Immature natural killer cell (primary cell): Measurements from ENCODE around the gene TEX9. TPM values are rescaled to one million over a fixed set of nuclear protein-coding genes. Genes with fewer than 3 reads are reported as not detected.

ENCODE experiments used
- DNase-seq, 3 donors: peaks; one replicate each; pipeline ENCODE4 v3.0.0; 2022; ENCODE audit warnings: mixed read lengths in 1 of 3
- H3K27ac Mint-ChIP-seq, 6 donors: one replicate each; pipeline ENCODE4 v1.8.0; 2020; ENCODE audit warnings: mixed read lengths in 6 of 6, mild to moderate bottlenecking in 5 of 6, inconsistent platforms in 4 of 6, moderate library complexity in 3 of 6
- H3K27me3 Mint-ChIP-seq, 3 donors: one replicate each; pipeline ENCODE4 v1.8.0; 2020 to 2021; ENCODE audit warnings: low read depth in 3 of 3, mild to moderate bottlenecking in 3 of 3, mixed read lengths in 3 of 3, moderate library complexity in 3 of 3, inconsistent platforms in 1 of 3
- H3K36me3 Mint-ChIP-seq, 3 donors: one replicate each; pipeline ENCODE4 v1.8.0; 2020; ENCODE audit warnings: mixed read lengths in 3 of 3, inconsistent platforms in 2 of 3, mild to moderate bottlenecking in 2 of 3
- H3K4me1 Mint-ChIP-seq, 2 donors: one replicate each; pipeline ENCODE4 v1.8.0; 2020; ENCODE audit warnings: inconsistent platforms in 2 of 2, mild to moderate bottlenecking in 2 of 2, mixed read lengths in 2 of 2, moderate library complexity in 1 of 2
- H3K4me3 Mint-ChIP-seq, 5 donors: one replicate each; pipeline ENCODE4 v1.8.0; 2020; ENCODE audit warnings: mild to moderate bottlenecking in 5 of 5, mixed read lengths in 5 of 5, inconsistent platforms in 3 of 5, moderate library complexity in 3 of 5
- H3K9me3 Mint-ChIP-seq, 6 donors: one replicate each; pipeline ENCODE4 v1.8.0; 2020; ENCODE audit warnings: mild to moderate bottlenecking in 6 of 6, mixed read lengths in 6 of 6, inconsistent platforms in 4 of 6, moderate library complexity in 3 of 6
- polyA plus RNA-seq, 3 donors: library from polyadenylated mRNA; unstranded; fragments of 300-500 nt; fragmentation: Illumina TruSeq; gene quantifications; one replicate each; pipeline ENCODE4 v1.2.3, GENCODE V29; 2021

Gene TEX9
- polyA plus RNA-seq, 3 donors from 2014 or later, result 0.53 TPM; not detected in 2

GRCh38 chr15:56432304-56432703, 67.1 kb downstream of the TEX9 start:
- Mint-ChIP-seq H3K27me3 (peaks cover 0 to 5% (median 2%) of the 10 kb centered on the region in 3 donors), H3K36me3 (no peaks in the 10 kb centered on the region), H3K9me3 (no peaks in the 10 kb centered on the region), H3K4me1 (no peaks in the 10 kb centered on the region), H3K4me3 (no peak overlapping the region), H3K27ac (no peak overlapping the region)
- no peak for DNase-seq

DNA sequence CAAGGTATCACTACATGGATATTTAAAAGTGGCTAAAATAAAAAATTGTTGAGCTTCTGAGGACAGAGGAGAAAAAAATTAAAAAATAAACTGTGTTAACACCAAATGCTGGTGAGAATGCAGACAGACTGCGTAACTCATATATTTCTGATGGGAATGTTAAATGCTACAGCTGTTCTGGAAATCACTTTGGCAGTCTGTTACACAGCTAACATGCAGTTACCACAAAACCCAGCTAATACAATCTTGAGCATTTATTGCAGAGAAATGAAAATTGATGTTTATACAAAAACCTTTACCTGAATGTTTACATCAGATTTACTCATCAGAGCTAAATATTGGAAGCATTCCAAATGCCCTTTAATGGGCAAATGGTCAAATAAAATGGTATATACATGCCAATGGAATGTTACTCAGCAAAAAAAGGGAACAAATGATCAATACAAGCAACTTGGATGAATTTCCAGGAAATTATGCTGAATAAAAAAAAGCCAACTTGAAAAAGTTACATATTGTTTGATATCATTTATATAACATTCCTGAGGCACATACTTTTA, 75.1 kb downstream of the TEX9 start:
- Mint-ChIP-seq H3K36me3 (no peaks in the 10 kb centered on the region), H3K27ac (no peak overlapping the region), H3K27me3 (peaks cover 0 to 3% (median 0%) of the 10 kb centered on the region in 3 donors), H3K4me1 (no peaks in the 10 kb centered on the region), H3K9me3 (no peaks in the 10 kb centered on the region), H3K4me3 (no peak overlapping the region)
- DNase-seq, result no peak

GRCh38 chr15:56442354-56442753, 77.1 kb downstream of the TEX9 start:
- Mint-ChIP-seq H3K4me1 (no peaks in the 10 kb centered on the region), H3K36me3 (no peaks in the 10 kb centered on the region), H3K27ac (no peak overlapping the region), H3K27me3 (peaks cover 0 to 1% (median 0%) of the 10 kb centered on the region in 3 donors), H3K9me3 (no peaks in the 10 kb centered on the region), H3K4me3 (no peak overlapping the region)
- DNase-seq, result no peak

DNA sequence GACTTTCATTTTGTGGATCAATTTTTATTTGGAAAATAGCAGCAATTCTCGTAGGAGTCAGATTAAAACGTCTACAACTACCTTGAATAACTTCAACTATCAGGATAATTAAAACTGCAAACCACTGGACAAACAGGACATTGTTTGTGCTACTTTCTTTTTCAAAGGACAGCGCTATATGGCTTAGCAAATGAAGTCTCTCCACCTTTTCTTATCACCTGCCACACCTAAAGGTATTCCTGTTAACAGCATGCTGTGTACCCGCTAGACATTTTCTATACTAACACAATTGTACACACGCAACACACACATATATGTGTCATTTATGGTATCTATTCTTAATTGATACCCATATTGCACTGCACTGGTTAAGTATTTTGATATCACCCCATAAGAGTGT, 80.5 kb downstream of the TEX9 start:
- H3K36me3 Mint-ChIP-seq, result no peaks in the 10 kb centered on the region
- H3K4me1 Mint-ChIP-seq, result no peaks in the 10 kb centered on the region
- no peaks in the 10 kb centered on the region for H3K27me3 Mint-ChIP-seq
- H3K4me3 Mint-ChIP-seq, result no peak overlapping the region
- H3K27ac Mint-ChIP-seq, result no peak overlapping the region
- DNase-seq, result no peak
- no peaks in the 10 kb centered on the region for H3K9me3 Mint-ChIP-seq

GRCh38 chr15:56454836-56455235, 89.6 kb downstream of the TEX9 start:
- peaks cover 0 to 6% (median 3%) of the 10 kb centered on the region in 3 donors for H3K27me3 Mint-ChIP-seq
- no peaks in the 10 kb centered on the region for H3K9me3 Mint-ChIP-seq
- DNase-seq, result no peak
- H3K27ac Mint-ChIP-seq, result no peak overlapping the region
- H3K4me1 Mint-ChIP-seq, result no peaks in the 10 kb centered on the region
- no peak overlapping the region for H3K4me3 Mint-ChIP-seq
- no peaks in the 10 kb centered on the region for H3K36me3 Mint-ChIP-seq

GRCh38 chr15:56456229-56456628, 91.0 kb downstream of the TEX9 start:
- Mint-ChIP-seq H3K9me3 (no peaks in the 10 kb centered on the region), H3K4me3 (no peak overlapping the region)

GRCh38 chr15:56459096-56459495, 93.9 kb downstream of the TEX9 start:
- Mint-ChIP-seq H3K4me1 (peaks cover 0 to under 1% of the 10 kb centered on the region in 2 donors), H3K36me3 (no peaks in the 10 kb centered on the region), H3K4me3 (no peak overlapping the region), H3K9me3 (no peaks in the 10 kb centered on the region), H3K27ac (no peak overlapping the region), H3K27me3 (peaks cover 0 to 6% (median 3%) of the 10 kb centered on the region in 3 donors)
- DNase-seq, result no peak

More at GRCh38 chr15:56456229-56456628, 91.0 kb downstream of the TEX9 start:
- Mint-ChIP-seq H3K36me3 (no peaks in the 10 kb centered on the region), H3K27ac (no peak overlapping the region), H3K4me1 (no peaks in the 10 kb centered on the region), H3K27me3 (peaks cover 0 to 6% (median 3%) of the 10 kb centered on the region in 3 donors)
- DNase-seq, result no peak

DNA sequence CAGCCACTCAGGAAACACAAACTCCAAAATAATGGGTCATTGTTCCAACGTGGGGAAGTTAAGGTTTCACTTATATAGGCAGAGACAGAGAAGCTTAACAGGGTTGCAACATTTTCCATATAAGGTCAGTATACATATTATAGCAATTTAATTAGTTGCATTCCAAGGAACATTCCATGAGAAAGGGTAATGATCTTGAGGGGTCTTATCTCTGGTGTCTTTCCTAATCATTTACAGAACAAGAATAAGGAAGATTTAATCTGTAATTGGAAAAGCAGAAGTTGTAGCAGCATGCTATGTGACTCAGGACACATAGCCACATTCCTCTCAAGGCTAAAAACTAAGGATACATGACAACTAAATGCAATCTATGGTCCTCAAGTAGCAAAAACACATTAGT, 94.8 kb downstream of the TEX9 start:
- H3K36me3 Mint-ChIP-seq, result no peaks in the 10 kb centered on the region
- peaks cover 8 to 10% of the 10 kb centered on the region in 2 donors for H3K4me1 Mint-ChIP-seq
- no peak overlapping the region for H3K4me3 Mint-ChIP-seq
- DNase-seq, result no peak
- no peak overlapping the region for H3K27ac Mint-ChIP-seq
- no peaks in the 10 kb centered on the region for H3K9me3 Mint-ChIP-seq
- H3K27me3 Mint-ChIP-seq, result peaks cover 7 to 14% (median 7%) of the 10 kb centered on the region in 3 donors

GRCh38 chr15:56460947-56461346, 95.7 kb downstream of the TEX9 start:
- Mint-ChIP-seq H3K4me1 (peaks cover 8 to 11% of the 10 kb centered on the region in 2 donors), H3K9me3 (no peaks in the 10 kb centered on the region), H3K27ac (no peak overlapping the region), H3K4me3 (no peak overlapping the region), H3K27me3 (peaks cover 7 to 14% (median 7%) of the 10 kb centered on the region in 3 donors), H3K36me3 (no peaks in the 10 kb centered on the region)
- DNase-seq, result no peak

DNA sequence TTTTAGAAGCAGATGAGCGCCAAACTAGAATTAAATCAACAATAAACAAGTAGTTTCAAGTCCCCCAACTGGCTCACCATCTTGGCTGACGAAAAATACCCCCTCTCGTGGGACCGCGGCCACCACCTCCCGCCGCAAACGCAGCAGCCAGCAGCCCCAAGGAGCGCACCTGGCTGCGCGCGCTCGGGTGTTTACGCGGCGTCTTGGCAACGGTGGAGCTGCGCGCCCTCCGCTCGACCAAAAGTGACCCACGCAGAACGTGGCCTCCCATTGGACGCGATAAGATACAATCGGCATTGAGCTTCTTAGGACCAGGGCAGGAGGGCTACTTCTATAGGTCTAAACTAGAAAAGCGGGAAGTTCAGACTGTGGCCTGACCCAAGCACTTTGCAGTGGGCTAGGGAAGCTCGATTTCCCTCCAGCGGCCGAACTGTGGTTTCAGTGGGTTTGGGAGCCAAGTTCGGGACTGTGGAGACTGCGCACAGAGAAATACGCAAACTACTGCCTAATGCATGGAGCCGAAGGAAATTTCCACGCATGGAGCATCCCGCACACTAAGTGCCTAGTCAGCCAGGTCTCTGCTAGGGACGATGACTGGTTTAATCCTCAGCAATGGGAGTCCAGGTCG, 99.8 kb downstream of the TEX9 start, which contains the start of gene MNS1:
Gene MNS1 (minus strand): TSS at position 245 of the 628 bp plus-strand sequence. CDS start 165 bp downstream, at position 80.
- Mint-ChIP-seq H3K9me3 (no peaks in the 10 kb centered on the region), H3K36me3 (no peaks in the 10 kb centered on the region)

DNA sequence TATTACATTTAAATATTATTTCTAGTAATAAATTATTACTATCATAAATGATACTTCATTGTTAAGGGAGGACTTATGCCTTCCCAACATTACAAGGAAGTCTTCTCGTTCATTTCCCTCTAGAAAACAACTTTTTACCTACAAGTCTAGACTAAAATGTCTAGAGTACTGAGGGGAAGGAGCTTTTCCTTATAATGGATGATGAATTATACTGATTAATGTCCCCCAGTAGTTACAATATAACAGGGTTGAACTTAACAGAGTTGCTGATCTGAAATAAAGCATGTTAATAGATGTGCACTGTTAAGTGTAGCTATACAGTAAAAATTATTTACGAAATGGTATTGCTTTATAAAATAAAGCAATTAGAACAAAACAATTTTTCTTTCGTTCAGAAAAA, 102.4 kb downstream of the TEX9 start:
- Mint-ChIP-seq H3K4me3 (no peak overlapping the region), H3K36me3 (no peaks in the 10 kb centered on the region), H3K4me1 (peaks cover 17 to 22% of the 10 kb centered on the region in 2 donors), H3K27me3 (peaks cover 5 to 8% (median 7%) of the 10 kb centered on the region in 3 donors), H3K27ac (no peak overlapping the region), H3K9me3 (no peaks in the 10 kb centered on the region)
- DNase-seq, result no peak

More for the DNA sequence above, 99.8 kb downstream of the TEX9 start, which contains the start of gene MNS1:
- DNase-seq, result peak; percentile 65 to 73 (median 69)
- Mint-ChIP-seq H3K4me1 (peaks cover 17 to 22% of the 10 kb centered on the region in 2 donors), H3K27me3 (peaks cover 5 to 8% (median 7%) of the 10 kb centered on the region in 3 donors), H3K4me3 (peak within 1 kb of the TSS; percentile 75 to 93 (median 84)), H3K27ac (peak within 1 kb of the TSS in 3 of 6 donors; percentile 70 to 75 (median 72))

GRCh38 chr15:56468401-56468800, 103.2 kb downstream of the TEX9 start:
- H3K27ac Mint-ChIP-seq, result peak overlapping the region; percentile 6 to 76 (median 44)
- no peaks in the 10 kb centered on the region for H3K36me3 Mint-ChIP-seq
- peak overlapping the region; percentile 73 to 86 (median 80) for H3K4me3 Mint-ChIP-seq
- no peaks in the 10 kb centered on the region for H3K9me3 Mint-ChIP-seq
- DNase-seq, result peak in 2 of 3 donors; percentile 0 to 6
- H3K4me1 Mint-ChIP-seq, result peaks cover 17 to 22% of the 10 kb centered on the region in 2 donors
- H3K27me3 Mint-ChIP-seq, result peaks cover 5 to 8% (median 7%) of the 10 kb centered on the region in 3 donors

DNA sequence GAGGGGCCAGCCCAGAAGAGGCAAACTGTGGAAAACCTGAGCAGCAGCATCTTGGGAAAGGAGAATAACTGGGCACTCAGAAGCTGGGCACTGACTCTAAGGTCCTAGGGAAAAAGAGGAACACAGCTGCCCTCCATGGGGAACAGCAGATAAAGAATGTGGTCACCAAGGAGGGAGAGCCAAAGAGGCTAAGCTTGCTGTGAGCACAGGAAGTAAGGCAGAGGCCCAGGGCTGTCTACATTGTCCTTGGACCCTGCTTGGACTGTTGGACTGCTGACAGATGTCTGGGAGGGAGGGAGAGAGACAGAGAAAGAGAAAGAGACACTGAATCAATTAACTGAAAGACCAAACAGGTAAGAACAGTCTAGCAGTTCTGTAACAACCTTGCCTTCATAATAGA, 104.3 kb downstream of the TEX9 start:
- Mint-ChIP-seq H3K9me3 (no peaks in the 10 kb centered on the region), H3K4me3 (no peak overlapping the region), H3K27me3 (peaks cover 4 to 5% (median 5%) of the 10 kb centered on the region in 3 donors), H3K27ac (no peak overlapping the region), H3K36me3 (no peaks in the 10 kb centered on the region), H3K4me1 (peaks cover 15 to 18% of the 10 kb centered on the region in 2 donors)
- DNase-seq, result no peak

GRCh38 chr15:56471440-56472069, 106.3 kb downstream of the TEX9 start:
- DNase-seq, result no peak
- Mint-ChIP-seq H3K4me1 (peaks cover 9 to 11% of the 10 kb centered on the region in 2 donors), H3K27ac (no peak overlapping the region), H3K36me3 (no peaks in the 10 kb centered on the region), H3K27me3 (peaks cover 0 to 4% (median 0%) of the 10 kb centered on the region in 3 donors), H3K9me3 (no peaks in the 10 kb centered on the region), H3K4me3 (no peak overlapping the region)
